Spleen (tissue), 7 donors: Measurements from ENCODE around the gene ITGB2.

ENCODE experiments used
- POLR2A ChIP-seq, 3 donors: fragments of 450-650 bp; IDR thresholded peaks; one replicate each; pipeline ENCODE4 v1.5.1; 2017; ENCODE audit warnings: antibody characterized with exemption in 3 of 3, mild to moderate bottlenecking in 1 of 3
- POLR2AphosphoS5 ChIP-seq, 3 donors: sonication (generic); formaldehyde crosslinking; IDR thresholded peaks; one replicate each; pipeline ENCODE4 v1.5.1; 2017; ENCODE audit warnings: antibody characterized with exemption in 3 of 3
- TF ChIP-seq, protein P1 (sequence below), 11 experiments: fragments of 200-600 bp in 7 of 11; fragments of 450-650 bp in 4 of 11; sonication (generic) in 4 of 11; IDR thresholded peaks in 8 of 11; conservative IDR thresholded peaks in 3 of 11; 1 replicate in 7 of 11; 2 replicates in 4 of 11; pipeline versions ENCODE4 v1.4.0 to v1.8.0; 2016 to 2021; ENCODE audit warnings: antibody characterized with exemption in 11 of 11, inconsistent platforms in 4 of 11, mild to moderate bottlenecking in 1 of 11
- donor health status: DM: no; HTN: no; CAD: no; lungs with moderate emphysema.
- donor health status: DM: no; HTN: no; CAD: no.
- donor health status: DM: no; HTN: no; CAD: no.

GRCh38 chr21:44871576-44872269 lies 49.0 kb downstream of the ITGB2 start:
- TF ChIP-seq, protein P1, sequence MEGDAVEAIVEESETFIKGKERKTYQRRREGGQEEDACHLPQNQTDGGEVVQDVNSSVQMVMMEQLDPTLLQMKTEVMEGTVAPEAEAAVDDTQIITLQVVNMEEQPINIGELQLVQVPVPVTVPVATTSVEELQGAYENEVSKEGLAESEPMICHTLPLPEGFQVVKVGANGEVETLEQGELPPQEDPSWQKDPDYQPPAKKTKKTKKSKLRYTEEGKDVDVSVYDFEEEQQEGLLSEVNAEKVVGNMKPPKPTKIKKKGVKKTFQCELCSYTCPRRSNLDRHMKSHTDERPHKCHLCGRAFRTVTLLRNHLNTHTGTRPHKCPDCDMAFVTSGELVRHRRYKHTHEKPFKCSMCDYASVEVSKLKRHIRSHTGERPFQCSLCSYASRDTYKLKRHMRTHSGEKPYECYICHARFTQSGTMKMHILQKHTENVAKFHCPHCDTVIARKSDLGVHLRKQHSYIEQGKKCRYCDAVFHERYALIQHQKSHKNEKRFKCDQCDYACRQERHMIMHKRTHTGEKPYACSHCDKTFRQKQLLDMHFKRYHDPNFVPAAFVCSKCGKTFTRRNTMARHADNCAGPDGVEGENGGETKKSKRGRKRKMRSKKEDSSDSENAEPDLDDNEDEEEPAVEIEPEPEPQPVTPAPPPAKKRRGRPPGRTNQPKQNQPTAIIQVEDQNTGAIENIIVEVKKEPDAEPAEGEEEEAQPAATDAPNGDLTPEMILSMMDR (IDR thresholded peaks at IDR 0.05 in 8 of 11, conservative IDR thresholded peaks at IDR 0.05 in 3 of 11) = no peak
- no peak for TF ChIP-seq POLR2A (IDR thresholded peaks at IDR 0.05)
- TF ChIP-seq POLR2AphosphoS5 (IDR thresholded peaks at IDR 0.05) = peak in 2 of 3 donors; percentile 4 to 27
